Choroid plexus epithelial cell (primary cell): Measurements from ENCODE around the gene TRMT6.

Experiments used
- DNase-seq: peaks from one replicate; pipeline ENCODE4 v3.0.0-alpha.2; 2010; ENCODE audit warnings: low read depth
- H3K4me3 ChIP-seq: 2 replicates; pipeline ENCODE4 v1.5.1; 2011; ENCODE audit warnings: low read depth, mild to moderate bottlenecking, control low read depth, low read length, moderate library complexity
- TF ChIP-seq, protein P1 (sequence below): conservative IDR thresholded peaks from 2 replicates; pipeline ENCODE4 v1.5.1; 2011; ENCODE audit warnings: low read depth, mild to moderate bottlenecking, control low read depth, inconsistent platforms, low read length, moderate library complexity

Gene TRMT6

DNA sequence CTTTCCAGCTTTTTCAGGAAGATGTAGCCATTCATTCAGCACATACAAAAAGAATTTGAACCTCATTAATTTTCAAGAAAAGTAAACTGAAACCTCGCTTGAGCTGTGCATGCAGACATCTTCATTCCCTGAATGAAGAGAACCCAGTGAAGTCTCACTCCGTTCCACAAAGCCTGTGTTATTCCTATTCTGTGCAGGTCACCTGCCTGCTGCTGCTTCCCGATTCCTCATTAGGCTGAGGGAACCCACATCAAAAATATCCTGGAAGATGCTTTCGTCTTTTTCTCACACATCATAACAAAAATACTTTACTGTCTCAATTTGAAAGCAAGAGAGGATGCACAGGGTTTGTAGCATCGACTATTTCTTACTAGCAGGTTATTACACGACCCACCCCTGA, 40.1 kb downstream of the TRMT6 start:
- H3K4me3 ChIP-seq, result no peak overlapping the region
- TF ChIP-seq, protein P1, sequence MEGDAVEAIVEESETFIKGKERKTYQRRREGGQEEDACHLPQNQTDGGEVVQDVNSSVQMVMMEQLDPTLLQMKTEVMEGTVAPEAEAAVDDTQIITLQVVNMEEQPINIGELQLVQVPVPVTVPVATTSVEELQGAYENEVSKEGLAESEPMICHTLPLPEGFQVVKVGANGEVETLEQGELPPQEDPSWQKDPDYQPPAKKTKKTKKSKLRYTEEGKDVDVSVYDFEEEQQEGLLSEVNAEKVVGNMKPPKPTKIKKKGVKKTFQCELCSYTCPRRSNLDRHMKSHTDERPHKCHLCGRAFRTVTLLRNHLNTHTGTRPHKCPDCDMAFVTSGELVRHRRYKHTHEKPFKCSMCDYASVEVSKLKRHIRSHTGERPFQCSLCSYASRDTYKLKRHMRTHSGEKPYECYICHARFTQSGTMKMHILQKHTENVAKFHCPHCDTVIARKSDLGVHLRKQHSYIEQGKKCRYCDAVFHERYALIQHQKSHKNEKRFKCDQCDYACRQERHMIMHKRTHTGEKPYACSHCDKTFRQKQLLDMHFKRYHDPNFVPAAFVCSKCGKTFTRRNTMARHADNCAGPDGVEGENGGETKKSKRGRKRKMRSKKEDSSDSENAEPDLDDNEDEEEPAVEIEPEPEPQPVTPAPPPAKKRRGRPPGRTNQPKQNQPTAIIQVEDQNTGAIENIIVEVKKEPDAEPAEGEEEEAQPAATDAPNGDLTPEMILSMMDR, result no peak
- DNase-seq, result no peak

DNA sequence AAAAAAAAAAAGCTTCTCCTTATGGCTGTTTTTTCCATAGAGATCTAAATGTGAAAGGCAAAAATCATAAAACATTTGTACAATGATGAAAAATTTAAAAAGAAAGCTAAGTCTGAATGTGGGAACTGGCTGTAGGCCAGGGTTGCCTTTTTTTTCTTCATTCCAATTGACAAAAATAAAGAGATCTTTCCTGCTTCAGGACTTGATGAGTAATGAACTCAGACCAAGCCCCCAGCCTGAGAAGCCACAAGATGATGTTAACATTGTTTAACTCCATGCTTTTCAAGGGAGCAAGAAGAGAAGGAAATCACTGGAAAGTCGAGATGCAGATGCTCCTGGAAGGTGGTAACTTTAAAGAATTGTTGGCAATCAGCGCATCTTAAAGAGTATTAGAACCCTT, 41.4 kb downstream of the TRMT6 start:
- TF ChIP-seq, protein P1, result no peak
- no peak overlapping the region for H3K4me3 ChIP-seq
- peak; percentile 63 for DNase-seq

DNA sequence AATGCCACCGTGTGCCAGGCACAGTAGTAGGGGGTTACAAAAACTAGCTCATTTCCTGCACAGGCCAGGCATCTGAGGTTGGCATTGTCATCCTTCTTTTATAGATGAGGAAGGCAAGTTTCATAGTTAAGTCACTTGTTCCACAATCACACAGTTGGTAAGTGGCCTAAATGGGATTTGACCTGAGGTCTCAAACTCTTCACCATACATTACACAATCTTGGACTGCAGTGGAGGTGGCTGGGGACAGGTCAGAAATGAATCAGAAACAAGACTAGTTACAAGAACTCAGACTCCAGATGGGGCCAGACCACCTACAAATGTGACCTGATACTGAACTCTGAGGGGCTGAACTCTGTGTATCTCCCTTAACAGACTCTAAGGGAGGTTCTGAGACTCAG, 49.4 kb downstream of the TRMT6 start:
- TF ChIP-seq, protein P1, result no peak
- no peak overlapping the region for H3K4me3 ChIP-seq
- DNase-seq, result no peak

DNA sequence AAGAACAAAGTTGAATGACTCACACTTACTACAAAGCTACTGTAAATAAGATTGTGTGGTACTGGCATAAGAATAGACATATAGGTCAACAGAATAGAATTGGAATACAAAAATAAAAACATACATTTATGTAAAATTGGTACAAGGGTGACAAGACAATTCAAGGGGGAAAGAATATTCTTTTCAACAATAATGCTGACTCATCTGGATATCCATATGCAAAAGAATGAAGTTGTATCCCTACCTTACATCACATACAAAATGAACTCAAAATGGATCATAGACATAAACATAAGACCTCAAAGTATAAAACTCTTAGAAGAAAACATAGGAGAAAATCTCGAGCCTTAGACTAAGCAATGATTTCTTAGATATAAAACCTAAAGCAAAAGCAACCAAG, 50.9 kb downstream of the TRMT6 start:
- DNase-seq, result no peak
- TF ChIP-seq, protein P1, result no peak
- no peak overlapping the region for H3K4me3 ChIP-seq

DNA sequence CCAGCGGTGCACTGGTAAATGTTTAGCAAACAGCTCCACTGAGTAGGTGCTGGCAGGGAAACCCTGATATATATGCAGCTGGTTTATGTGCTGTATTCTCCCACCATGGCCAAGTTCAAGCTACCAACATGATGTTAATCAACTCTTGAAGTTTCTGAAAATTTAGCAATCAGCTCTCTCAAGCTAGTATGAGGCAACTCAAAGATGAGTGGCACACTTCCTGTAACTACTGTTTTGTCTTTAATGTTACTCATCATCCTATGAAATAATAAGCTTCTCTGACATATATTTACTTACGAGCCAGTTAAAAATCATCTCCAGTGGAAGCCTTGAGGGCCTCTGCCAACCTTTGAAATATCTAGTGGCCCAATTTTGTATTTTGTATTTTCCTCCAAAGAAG, 54.7 kb downstream of the TRMT6 start:
- TF ChIP-seq, protein P1, result no peak
- no peak for DNase-seq
- no peak overlapping the region for H3K4me3 ChIP-seq

DNA sequence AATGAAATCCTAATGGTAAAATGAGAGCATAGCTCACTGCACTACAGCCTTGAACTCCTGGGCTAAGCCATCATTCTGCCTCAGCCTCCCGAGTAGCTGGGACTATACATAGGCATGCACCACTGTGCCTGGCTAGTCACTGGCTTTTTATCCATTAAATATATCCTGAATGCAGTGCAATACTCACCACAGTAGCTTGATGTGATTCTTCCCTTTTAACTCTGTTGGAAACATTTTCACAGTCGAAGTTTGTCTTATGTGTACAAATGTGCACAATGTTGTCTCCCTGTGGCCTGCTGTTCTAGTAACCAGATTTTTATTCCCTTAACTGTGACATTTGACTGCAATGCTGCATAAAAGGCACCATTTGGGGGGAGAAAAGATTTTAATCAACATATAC, 56.7 kb downstream of the TRMT6 start:
- no peak overlapping the region for H3K4me3 ChIP-seq
- no peak for DNase-seq
- TF ChIP-seq, protein P1, result no peak

DNA sequence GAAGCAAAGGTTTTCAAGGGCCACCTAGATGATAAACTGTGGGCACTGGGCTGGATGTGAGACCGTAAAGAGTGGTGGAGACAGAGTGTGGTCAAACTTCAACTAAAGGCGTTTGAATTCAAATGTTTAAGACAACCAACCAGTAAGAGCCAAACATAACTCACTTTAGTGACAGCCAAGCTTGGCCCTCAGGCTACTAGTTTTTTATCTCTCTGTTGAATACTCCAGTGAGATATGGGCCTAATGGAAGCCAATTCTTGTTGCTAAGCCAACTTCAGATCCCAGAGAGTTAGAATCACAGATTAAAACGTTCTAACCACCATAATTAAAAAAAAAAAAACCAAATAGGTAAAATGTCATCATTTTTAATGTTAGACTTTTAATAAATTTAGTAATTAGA, 57.3 kb downstream of the TRMT6 start:
- no peak overlapping the region for H3K4me3 ChIP-seq
- TF ChIP-seq, protein P1, result no peak
- DNase-seq, result no peak
